HCT116 (cell line): ENCODE data around the gene DRGX. TPM values are rescaled to one million over a fixed set of nuclear protein-coding genes. Genes with fewer than 3 reads are reported as not detected.

Source experiments
- ATAC-seq: fragments of 200-7000 bp; cut with Tn5 transposase; 2 replicates; pipeline ENCODE4 v1.9.1; 2020; ENCODE audit warnings: mild to moderate bottlenecking, moderate library complexity
- BruUV-seq: library from RNA; stranded (reverse); fragments of 400-500 nt; replicated peaks from 2 replicates; lab custom pipeline; 2021; lab: Mats Ljungman, UMichigan
- CTCF ChIA-PET: fragments of 300-600 bp; sonication (Branson Sonifier 250); formaldehyde crosslinking; loops from one replicate; lab custom pipeline; 2021; ENCODE audit warnings: antibody characterized with exemption; lab: Charles Lee
- POLR2A ChIA-PET: fragments of 300-600, 350-600 bp; sonication (Branson Sonifier 250); formaldehyde crosslinking; loops from one replicate; lab custom pipeline; 2021; ENCODE audit warnings: antibody characterized with exemption; lab: Charles Lee
- RAD21 ChIA-PET, 2 experiments: fragments of 300-600 bp; sonication (Branson Sonifier 250); formaldehyde crosslinking; loops; one replicate each; lab custom pipeline; 2023; ENCODE audit warnings: low total read pairs in 2 of 2; ENCODE audit not compliant: uncharacterized antibody in 2 of 2, unreplicated experiment in 2 of 2, low non-redundant PET in 1 of 2; lab: Charles Lee
- DNase-seq: peaks from one replicate; pipeline ENCODE4 v3.0.0-alpha.2; 2010; ENCODE audit warnings: low read depth, low spot score
- H2AFZ ChIP-seq: fragments of 200-600 bp; shearing (Covaris generic), sonication (generic); 2 replicates; pipeline ENCODE4 v1.6.1; 2017; ENCODE audit warnings: low read depth, mixed run types, mixed read lengths, antibody characterized with exemption, low read length; ENCODE audit not compliant: poor library complexity, severe bottlenecking
- H3K27ac ChIP-seq: 2 replicates; pipeline ENCODE4 v1.5.1; 2012; ENCODE audit warnings: low read depth, low read length
- H3K27me3 ChIP-seq: fragments of 200-600 bp; sonication (generic); 2 replicates; pipeline ENCODE4 v1.6.1; 2016; ENCODE audit warnings: mixed run types, low read length, mixed read lengths; ENCODE audit not compliant: insufficient read depth
- H3K36me3 ChIP-seq, 2 experiments: fragments of 200-500 bp in 1 of 2; fragments of 200-600 bp in 1 of 2; sonication (Bioruptor generic) in 1 of 2; sonication (generic) in 1 of 2; 2 replicates each; pipeline versions ENCODE4 v1.5.1 to v1.6.1; 2014 to 2016; ENCODE audit warnings: low read length in 2 of 2, inconsistent platforms in 1 of 2, mixed read lengths in 1 of 2, mixed run types in 1 of 2; ENCODE audit not compliant: insufficient read depth in 2 of 2, control insufficient read depth in 1 of 2
- H3K4me1 ChIP-seq, 2 experiments: fragments of 200-600 bp in 1 of 2; sonication (generic) in 1 of 2; 2 replicates each; pipeline versions ENCODE4 v1.5.1 to v1.6.1; 2012 to 2017; ENCODE audit warnings: low read length in 2 of 2, inconsistent platforms in 1 of 2, mild to moderate bottlenecking in 1 of 2, mixed read lengths in 1 of 2, mixed run types in 1 of 2, moderate library complexity in 1 of 2; ENCODE audit not compliant: insufficient read depth in 2 of 2, control insufficient read depth in 1 of 2
- H3K4me2 ChIP-seq: fragments of 200-600 bp; sonication (generic); 2 replicates; pipeline ENCODE4 v1.6.1; 2017; ENCODE audit warnings: mixed run types, low read length, mixed read lengths
- H3K4me3 ChIP-seq, 2 experiments: fragments of 200-600 bp in 1 of 2; sonication (generic) in 1 of 2; replicated peaks in 1 of 2; 2 replicates each; pipeline ENCODE4 v1.5.1; 2011 to 2016; ENCODE audit warnings: low read length in 2 of 2, control low read depth in 1 of 2, low read depth in 1 of 2, mild to moderate bottlenecking in 1 of 2, mixed read lengths in 1 of 2, mixed run types in 1 of 2
- H3K79me2 ChIP-seq: fragments of 200-600 bp; sonication (generic); 2 replicates; pipeline ENCODE4 v1.6.1; 2017; ENCODE audit warnings: mild to moderate bottlenecking, mixed run types, low read length, moderate library complexity, mixed read lengths; ENCODE audit not compliant: insufficient read depth
- H3K9ac ChIP-seq: fragments of 200-600 bp; sonication (generic); 2 replicates; pipeline ENCODE4 v1.6.1; 2016; ENCODE audit warnings: low read length, mixed read lengths
- H3K9me2 ChIP-seq: fragments of 200-600 bp; sonication (generic), shearing (Covaris generic); 2 replicates; pipeline ENCODE4 v1.6.1; 2017; ENCODE audit warnings: mixed run types, mild to moderate bottlenecking, moderate library complexity; ENCODE audit not compliant: insufficient read depth
- H3K9me3 ChIP-seq, 2 experiments: fragments of 200-500 bp in 1 of 2; fragments of 200-600 bp in 1 of 2; sonication (Bioruptor generic) in 1 of 2; sonication (generic) in 1 of 2; 2 replicates each; pipeline ENCODE4 v1.6.1; 2014 to 2017; ENCODE audit warnings: low read length in 2 of 2, mixed read lengths in 2 of 2, inconsistent platforms in 1 of 2, low read depth in 1 of 2, mild to moderate bottlenecking in 1 of 2, mixed run types in 1 of 2, moderate library complexity in 1 of 2; ENCODE audit not compliant: control insufficient read depth in 1 of 2, insufficient read depth in 1 of 2
- H4K20me1 ChIP-seq: fragments of 200-600 bp; sonication (generic), shearing (Covaris generic); 2 replicates; pipeline ENCODE4 v1.6.1; 2017; ENCODE audit warnings: mixed run types, mild to moderate bottlenecking, moderate library complexity; ENCODE audit not compliant: insufficient read depth
- CBX3 ChIP-seq: IDR thresholded peaks from 2 replicates; pipeline ENCODE4 v1.6.1; 2012; ENCODE audit warnings: low read depth
- CEBPB ChIP-seq: IDR thresholded peaks from 2 replicates; pipeline ENCODE4 v1.6.1; 2012; ENCODE audit warnings: low read depth
- EGR1 ChIP-seq: IDR thresholded peaks from 2 replicates; pipeline ENCODE4 v1.6.1; 2012; ENCODE audit warnings: low read depth
- ELF1 ChIP-seq: IDR thresholded peaks from 2 replicates; pipeline ENCODE4 v1.6.1; 2012; ENCODE audit warnings: low read depth, borderline replicate concordance
- EZH2phosphoT487 ChIP-seq: fragments of 200-600 bp; IDR thresholded peaks from 2 replicates; pipeline ENCODE4 v1.6.1; 2018; ENCODE audit warnings: antibody characterized with exemption, borderline replicate concordance
- FOSL1 ChIP-seq: IDR thresholded peaks from 2 replicates; pipeline ENCODE4 v1.6.1; 2012; ENCODE audit warnings: low read depth
- POLR2A ChIP-seq: IDR thresholded peaks from 2 replicates; pipeline ENCODE4 v1.7.0; 2011; ENCODE audit warnings: borderline replicate concordance; ENCODE audit not compliant: insufficient read depth, insufficient read length; ENCODE audit errors: extremely low read depth
- POLR2AphosphoS5 ChIP-seq: IDR thresholded peaks from 2 replicates; pipeline ENCODE4 v1.6.1; 2011; ENCODE audit warnings: mild to moderate bottlenecking, low read depth, low read length, moderate library complexity
- RAD21 ChIP-seq: IDR thresholded peaks from 2 replicates; pipeline ENCODE4 v1.6.1; 2012; ENCODE audit warnings: low read depth, mild to moderate bottlenecking
- SIN3A ChIP-seq: IDR thresholded peaks from 2 replicates; pipeline ENCODE4 v1.6.1; 2012; ENCODE audit warnings: low read depth
- SP1 ChIP-seq: IDR thresholded peaks from 2 replicates; pipeline ENCODE4 v1.6.1; 2012; ENCODE audit warnings: low read depth
- SRF ChIP-seq: IDR thresholded peaks from 2 replicates; pipeline ENCODE4 v1.6.1; 2012; ENCODE audit warnings: low read depth
- TCF7L2 ChIP-seq: IDR thresholded peaks from 2 replicates; pipeline ENCODE4 v1.7.0; 2011; ENCODE audit warnings: borderline replicate concordance, inconsistent platforms; ENCODE audit not compliant: insufficient read depth, insufficient read length; ENCODE audit errors: extremely low read depth
- YY1 ChIP-seq: IDR thresholded peaks from 2 replicates; pipeline ENCODE4 v1.6.1; 2011; ENCODE audit warnings: low read length, low read depth, moderate library complexity, mild to moderate bottlenecking; ENCODE audit not compliant: insufficient replicate concordance; ENCODE audit errors: extremely low read depth
- ZNF274 ChIP-seq: fragments of 200-500 bp; sonication (Bioruptor generic); IDR thresholded peaks from 2 replicates; pipeline ENCODE4 v1.6.1; 2014; ENCODE audit warnings: mild to moderate bottlenecking, low read depth, low read length, inconsistent platforms
- intact Hi-C: fragments of 100-400 bp; cut with micrococcal nuclease; formaldehyde crosslinking; loops from 2 replicates; pipeline ENCODE4 v1.10.0; 2022
- total RNA-seq: library from RNA; stranded (reverse); gene quantifications from one replicate; pipeline ENCODE4 v1.2.1, GENCODE V29; 2021; ENCODE audit not compliant: unreplicated experiment
- TF ChIP-seq, protein P1 (sequence below): IDR thresholded peaks from 2 replicates; pipeline ENCODE4 v1.6.1; 2011; ENCODE audit warnings: mild to moderate bottlenecking, low read length, moderate library complexity; ENCODE audit not compliant: insufficient replicate concordance; ENCODE audit errors: extremely low read depth
- TF ChIP-seq, protein P2 (sequence below): IDR thresholded peaks from 2 replicates; pipeline ENCODE4 v1.6.1; 2012; ENCODE audit warnings: low read depth
- TF ChIP-seq, protein P3 (sequence below), 3 experiments: fragments of 200-600 bp in 1 of 3; sonication (generic) in 1 of 3; IDR thresholded peaks in 2 of 3; conservative IDR thresholded peaks in 1 of 3; 2 replicates each; pipeline ENCODE4 v1.5.1; 2012 to 2017; ENCODE audit warnings: low read depth in 2 of 3, low read length in 2 of 3, antibody characterized with exemption in 1 of 3, borderline replicate concordance in 1 of 3, control low read depth in 1 of 3, mild to moderate bottlenecking in 1 of 3, mixed read lengths in 1 of 3, mixed run types in 1 of 3, moderate library complexity in 1 of 3; ENCODE audit not compliant: insufficient read depth in 1 of 3
- TF ChIP-seq, protein P4 (sequence below): IDR thresholded peaks from 2 replicates; pipeline ENCODE4 v1.6.1; 2012

Gene DRGX
- total RNA-seq, 1 experiment from 2014 or later, result not detected

DNA sequence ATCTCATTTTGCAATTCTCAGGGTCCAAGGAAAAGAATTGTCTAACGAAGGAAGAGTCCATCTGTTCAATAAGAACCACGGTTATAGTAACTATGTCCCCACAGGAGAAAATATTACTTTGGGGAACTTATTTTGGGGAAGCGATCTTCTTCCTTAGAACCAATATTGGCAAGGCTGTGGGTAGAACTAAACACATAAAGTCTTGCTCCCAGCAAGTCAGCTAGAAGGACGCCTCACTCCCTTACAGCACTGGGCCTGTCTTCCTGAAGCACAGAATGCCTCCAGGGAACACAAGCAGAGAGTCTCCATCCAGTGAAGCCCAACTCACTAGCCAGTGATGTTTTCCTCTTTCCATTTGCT lies 66.8 kb downstream of the DRGX start:
- Histone ChIP-seq H3K9me2 (no peaks in the 10 kb centered on the region), H3K4me3 (no peak overlapping the region), H3K36me3 (no peaks in the 10 kb centered on the region), H3K9ac (no peak overlapping the region), H3K27ac (no peak overlapping the region), H2AFZ (no peak overlapping the region), H4K20me1 (no peaks in the 10 kb centered on the region), H3K4me1 (no peaks in the 10 kb centered on the region), H3K9me3 (no peaks in the 10 kb centered on the region), H3K27me3 (peaks cover 19% of the 10 kb centered on the region), H3K4me2 (no peak overlapping the region), H3K79me2 (no peaks in the 10 kb centered on the region)
- no peak for DNase-seq
- CTCF ChIA-PET, result no interaction called here
- intact Hi-C loops, result no loop called here
- TF ChIP-seq POLR2A (no peak), ZNF274 (no peak), POLR2AphosphoS5 (no peak), CEBPB (no peak), EGR1 (no peak), SIN3A (no peak), SP1 (no peak), SRF (no peak), FOSL1 (no peak), YY1 (no peak), ELF1 (no peak), CBX3 (no peak), EZH2phosphoT487 (no peak), TCF7L2 (no peak), RAD21 (no peak)
- TF ChIP-seq, protein P1, sequence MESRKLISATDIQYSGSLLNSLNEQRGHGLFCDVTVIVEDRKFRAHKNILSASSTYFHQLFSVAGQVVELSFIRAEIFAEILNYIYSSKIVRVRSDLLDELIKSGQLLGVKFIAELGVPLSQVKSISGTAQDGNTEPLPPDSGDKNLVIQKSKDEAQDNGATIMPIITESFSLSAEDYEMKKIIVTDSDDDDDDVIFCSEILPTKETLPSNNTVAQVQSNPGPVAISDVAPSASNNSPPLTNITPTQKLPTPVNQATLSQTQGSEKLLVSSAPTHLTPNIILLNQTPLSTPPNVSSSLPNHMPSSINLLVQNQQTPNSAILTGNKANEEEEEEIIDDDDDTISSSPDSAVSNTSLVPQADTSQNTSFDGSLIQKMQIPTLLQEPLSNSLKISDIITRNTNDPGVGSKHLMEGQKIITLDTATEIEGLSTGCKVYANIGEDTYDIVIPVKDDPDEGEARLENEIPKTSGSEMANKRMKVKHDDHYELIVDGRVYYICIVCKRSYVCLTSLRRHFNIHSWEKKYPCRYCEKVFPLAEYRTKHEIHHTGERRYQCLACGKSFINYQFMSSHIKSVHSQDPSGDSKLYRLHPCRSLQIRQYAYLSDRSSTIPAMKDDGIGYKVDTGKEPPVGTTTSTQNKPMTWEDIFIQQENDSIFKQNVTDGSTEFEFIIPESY, result no peak
- TF ChIP-seq, protein P2, sequence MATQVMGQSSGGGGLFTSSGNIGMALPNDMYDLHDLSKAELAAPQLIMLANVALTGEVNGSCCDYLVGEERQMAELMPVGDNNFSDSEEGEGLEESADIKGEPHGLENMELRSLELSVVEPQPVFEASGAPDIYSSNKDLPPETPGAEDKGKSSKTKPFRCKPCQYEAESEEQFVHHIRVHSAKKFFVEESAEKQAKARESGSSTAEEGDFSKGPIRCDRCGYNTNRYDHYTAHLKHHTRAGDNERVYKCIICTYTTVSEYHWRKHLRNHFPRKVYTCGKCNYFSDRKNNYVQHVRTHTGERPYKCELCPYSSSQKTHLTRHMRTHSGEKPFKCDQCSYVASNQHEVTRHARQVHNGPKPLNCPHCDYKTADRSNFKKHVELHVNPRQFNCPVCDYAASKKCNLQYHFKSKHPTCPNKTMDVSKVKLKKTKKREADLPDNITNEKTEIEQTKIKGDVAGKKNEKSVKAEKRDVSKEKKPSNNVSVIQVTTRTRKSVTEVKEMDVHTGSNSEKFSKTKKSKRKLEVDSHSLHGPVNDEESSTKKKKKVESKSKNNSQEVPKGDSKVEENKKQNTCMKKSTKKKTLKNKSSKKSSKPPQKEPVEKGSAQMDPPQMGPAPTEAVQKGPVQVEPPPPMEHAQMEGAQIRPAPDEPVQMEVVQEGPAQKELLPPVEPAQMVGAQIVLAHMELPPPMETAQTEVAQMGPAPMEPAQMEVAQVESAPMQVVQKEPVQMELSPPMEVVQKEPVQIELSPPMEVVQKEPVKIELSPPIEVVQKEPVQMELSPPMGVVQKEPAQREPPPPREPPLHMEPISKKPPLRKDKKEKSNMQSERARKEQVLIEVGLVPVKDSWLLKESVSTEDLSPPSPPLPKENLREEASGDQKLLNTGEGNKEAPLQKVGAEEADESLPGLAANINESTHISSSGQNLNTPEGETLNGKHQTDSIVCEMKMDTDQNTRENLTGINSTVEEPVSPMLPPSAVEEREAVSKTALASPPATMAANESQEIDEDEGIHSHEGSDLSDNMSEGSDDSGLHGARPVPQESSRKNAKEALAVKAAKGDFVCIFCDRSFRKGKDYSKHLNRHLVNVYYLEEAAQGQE, result no peak
- TF ChIP-seq, protein P3, sequence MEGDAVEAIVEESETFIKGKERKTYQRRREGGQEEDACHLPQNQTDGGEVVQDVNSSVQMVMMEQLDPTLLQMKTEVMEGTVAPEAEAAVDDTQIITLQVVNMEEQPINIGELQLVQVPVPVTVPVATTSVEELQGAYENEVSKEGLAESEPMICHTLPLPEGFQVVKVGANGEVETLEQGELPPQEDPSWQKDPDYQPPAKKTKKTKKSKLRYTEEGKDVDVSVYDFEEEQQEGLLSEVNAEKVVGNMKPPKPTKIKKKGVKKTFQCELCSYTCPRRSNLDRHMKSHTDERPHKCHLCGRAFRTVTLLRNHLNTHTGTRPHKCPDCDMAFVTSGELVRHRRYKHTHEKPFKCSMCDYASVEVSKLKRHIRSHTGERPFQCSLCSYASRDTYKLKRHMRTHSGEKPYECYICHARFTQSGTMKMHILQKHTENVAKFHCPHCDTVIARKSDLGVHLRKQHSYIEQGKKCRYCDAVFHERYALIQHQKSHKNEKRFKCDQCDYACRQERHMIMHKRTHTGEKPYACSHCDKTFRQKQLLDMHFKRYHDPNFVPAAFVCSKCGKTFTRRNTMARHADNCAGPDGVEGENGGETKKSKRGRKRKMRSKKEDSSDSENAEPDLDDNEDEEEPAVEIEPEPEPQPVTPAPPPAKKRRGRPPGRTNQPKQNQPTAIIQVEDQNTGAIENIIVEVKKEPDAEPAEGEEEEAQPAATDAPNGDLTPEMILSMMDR (IDR thresholded peaks at IDR 0.05 in 2 of 3, conservative IDR thresholded peaks at IDR 0.05 in 1 of 3; ENCODE audit: borderline replicate concordance in 1 of 3, insufficient read depth in 1 of 3, low read depth in 2 of 3, low read length in 2 of 3), result no peak
- TF ChIP-seq, protein P4, sequence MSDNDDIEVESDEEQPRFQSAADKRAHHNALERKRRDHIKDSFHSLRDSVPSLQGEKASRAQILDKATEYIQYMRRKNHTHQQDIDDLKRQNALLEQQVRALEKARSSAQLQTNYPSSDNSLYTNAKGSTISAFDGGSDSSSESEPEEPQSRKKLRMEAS, result no peak
- POLR2A ChIA-PET, result no interaction called here
- no peak for ATAC-seq
- BruUV-seq, result no TSS peak
- RAD21 ChIA-PET, result no interaction called here
